ENCODE measurements around the gene CFAP206. TPM values are rescaled to one million over a fixed set of nuclear protein-coding genes. Genes with fewer than 3 reads are reported as not detected.

Gene CFAP206
- total and polyA plus RNA-seq, 2 donors from 2014 or later, result 2.5 to 2.6 TPM

DNA sequence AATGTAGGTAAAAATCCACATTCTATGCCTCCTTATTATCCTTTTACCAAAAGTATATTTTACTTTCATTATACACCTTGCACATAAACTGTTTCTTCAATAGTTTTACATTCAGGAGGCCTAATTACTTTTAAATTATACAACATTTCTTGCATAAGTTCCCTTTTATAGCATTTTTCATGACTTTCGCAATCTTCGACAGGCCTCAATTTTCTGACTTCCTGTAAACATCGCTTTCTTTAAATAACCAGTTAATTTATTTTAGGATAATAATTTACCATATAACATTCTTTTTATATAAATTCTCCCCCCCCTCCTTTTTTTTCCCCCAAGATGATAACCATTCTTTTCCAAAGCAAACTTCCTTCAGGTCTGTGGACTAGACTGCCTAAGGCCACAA is 74.2 kb downstream of the CFAP206 start:
- H3K4me3 ChIP-seq (ENCODE audit: low read length in 3 of 3), result no peak overlapping the region
- intact Hi-C loops (cut with DNase I), result no loop called here

DNA sequence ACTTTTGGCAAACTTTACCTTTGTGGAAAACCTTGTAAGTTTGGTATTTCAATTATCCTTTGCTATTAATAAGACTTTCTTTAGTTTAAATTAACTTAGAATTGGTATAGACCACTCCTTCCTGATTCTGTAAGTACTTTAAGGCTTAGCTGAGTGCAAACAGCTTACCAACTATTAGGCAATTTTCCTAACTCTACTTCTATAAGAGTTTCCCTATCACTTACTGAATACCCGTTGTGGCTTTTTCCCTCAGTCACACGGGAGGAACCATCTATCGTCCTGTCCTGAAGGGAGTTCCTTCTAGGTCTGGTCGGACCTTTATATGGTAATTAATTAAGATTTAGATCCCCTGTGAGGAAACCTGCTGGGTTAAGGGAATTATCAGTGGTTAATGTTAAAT is 74.6 kb downstream of the CFAP206 start:
- no peak overlapping the region for H3K9ac ChIP-seq (ENCODE audit: low read length in 3 of 3)
- DNase-seq (no peak), FAIRE-seq (no peak)
- H3K36me3 ChIP-seq (ENCODE audit: control insufficient read depth in 2 of 3, insufficient read depth in 3 of 3, low read length in 3 of 3), result peaks cover 0 to 6% (median 0%) of the 10 kb centered on the region in 3 donors
- no peaks in the 10 kb centered on the region for H3K9me3 ChIP-seq (ENCODE audit: control insufficient read depth in 2 of 3, insufficient read depth in 1 of 3, low read length in 3 of 3)
- intact Hi-C loops (cut with DNase I), result no loop called here
- no peak overlapping the region for H3K4me3 ChIP-seq (ENCODE audit: low read length in 3 of 3)
- H3K27ac ChIP-seq (ENCODE audit: low read depth in 2 of 2, low read length in 2 of 2), result no peak overlapping the region
- H3K27me3 ChIP-seq (ENCODE audit: control insufficient read depth, insufficient read depth, low read length), result no peaks in the 10 kb centered on the region
- TF ChIP-seq, protein P1, sequence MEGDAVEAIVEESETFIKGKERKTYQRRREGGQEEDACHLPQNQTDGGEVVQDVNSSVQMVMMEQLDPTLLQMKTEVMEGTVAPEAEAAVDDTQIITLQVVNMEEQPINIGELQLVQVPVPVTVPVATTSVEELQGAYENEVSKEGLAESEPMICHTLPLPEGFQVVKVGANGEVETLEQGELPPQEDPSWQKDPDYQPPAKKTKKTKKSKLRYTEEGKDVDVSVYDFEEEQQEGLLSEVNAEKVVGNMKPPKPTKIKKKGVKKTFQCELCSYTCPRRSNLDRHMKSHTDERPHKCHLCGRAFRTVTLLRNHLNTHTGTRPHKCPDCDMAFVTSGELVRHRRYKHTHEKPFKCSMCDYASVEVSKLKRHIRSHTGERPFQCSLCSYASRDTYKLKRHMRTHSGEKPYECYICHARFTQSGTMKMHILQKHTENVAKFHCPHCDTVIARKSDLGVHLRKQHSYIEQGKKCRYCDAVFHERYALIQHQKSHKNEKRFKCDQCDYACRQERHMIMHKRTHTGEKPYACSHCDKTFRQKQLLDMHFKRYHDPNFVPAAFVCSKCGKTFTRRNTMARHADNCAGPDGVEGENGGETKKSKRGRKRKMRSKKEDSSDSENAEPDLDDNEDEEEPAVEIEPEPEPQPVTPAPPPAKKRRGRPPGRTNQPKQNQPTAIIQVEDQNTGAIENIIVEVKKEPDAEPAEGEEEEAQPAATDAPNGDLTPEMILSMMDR (IDR thresholded peaks at IDR 0.05; ENCODE audit: borderline replicate concordance, extremely low read depth, insufficient read depth), result no peak
- no peaks in the 10 kb centered on the region for H3K4me1 ChIP-seq (ENCODE audit: control insufficient read depth in 2 of 3, insufficient read depth in 2 of 3, low read depth in 1 of 3, low read length in 3 of 3)

More for the DNA sequence above, 74.2 kb downstream of the CFAP206 start:
- peaks cover 0 to 6% (median 0%) of the 10 kb centered on the region in 3 donors for H3K36me3 ChIP-seq (ENCODE audit: control insufficient read depth in 2 of 3, insufficient read depth in 3 of 3, low read length in 3 of 3)
- TF ChIP-seq, protein P1 (IDR thresholded peaks at IDR 0.05; ENCODE audit: borderline replicate concordance, extremely low read depth, insufficient read depth), result no peak
- DNase-seq, result no peak
- H3K4me1 ChIP-seq (ENCODE audit: control insufficient read depth in 2 of 3, insufficient read depth in 2 of 3, low read depth in 1 of 3, low read length in 3 of 3), result no peaks in the 10 kb centered on the region
- no peak overlapping the region for H3K9ac ChIP-seq (ENCODE audit: low read length in 3 of 3)
- H3K27me3 ChIP-seq (ENCODE audit: control insufficient read depth, insufficient read depth, low read length), result no peaks in the 10 kb centered on the region
- H3K9me3 ChIP-seq (ENCODE audit: control insufficient read depth in 2 of 3, insufficient read depth in 1 of 3, low read length in 3 of 3), result no peaks in the 10 kb centered on the region
- no peak for FAIRE-seq
- no peak overlapping the region for H3K27ac ChIP-seq (ENCODE audit: low read depth in 2 of 2, low read length in 2 of 2)

DNA sequence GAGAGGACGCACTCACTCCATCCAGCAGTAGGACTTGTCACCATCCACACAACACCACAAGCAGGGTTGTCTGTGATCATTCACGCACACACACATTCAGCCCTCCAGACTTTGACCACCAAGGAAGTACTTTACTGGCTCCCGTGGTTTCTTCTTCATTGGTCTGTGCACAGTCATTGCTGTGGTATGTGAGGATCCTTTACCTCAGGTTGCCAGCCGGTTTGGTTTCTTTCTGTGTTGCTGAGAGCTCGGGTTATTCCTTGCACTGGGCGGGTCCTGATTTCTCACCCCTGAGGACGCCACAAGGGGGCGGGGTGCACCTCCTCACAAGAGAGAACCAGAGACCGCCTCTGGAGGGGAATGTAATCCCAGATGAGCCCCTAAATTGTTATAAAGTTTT is 76.2 kb downstream of the CFAP206 start:
- Histone ChIP-seq H3K4me1 (ENCODE audit: control insufficient read depth in 2 of 3, insufficient read depth in 2 of 3, low read depth in 1 of 3, low read length in 3 of 3) (no peaks in the 10 kb centered on the region), H3K4me3 (ENCODE audit: low read length in 3 of 3) (no peak overlapping the region), H3K36me3 (ENCODE audit: control insufficient read depth in 2 of 3, insufficient read depth in 3 of 3, low read length in 3 of 3) (peaks cover 0 to 6% (median 0%) of the 10 kb centered on the region in 3 donors), H3K9me3 (ENCODE audit: control insufficient read depth in 2 of 3, insufficient read depth in 1 of 3, low read length in 3 of 3) (no peaks in the 10 kb centered on the region), H3K27ac (ENCODE audit: low read depth in 2 of 2, low read length in 2 of 2) (no peak overlapping the region), H3K27me3 (ENCODE audit: control insufficient read depth, insufficient read depth, low read length) (no peaks in the 10 kb centered on the region), H3K9ac (ENCODE audit: low read length in 3 of 3) (no peak overlapping the region)
- DNase-seq (peak in 2 of 5 donors; percentile 35 to 51), FAIRE-seq (no peak)
- TF ChIP-seq, protein P1 (IDR thresholded peaks at IDR 0.05; ENCODE audit: borderline replicate concordance, extremely low read depth, insufficient read depth), result no peak
- intact Hi-C loops (cut with DNase I), result no loop called here

DNA sequence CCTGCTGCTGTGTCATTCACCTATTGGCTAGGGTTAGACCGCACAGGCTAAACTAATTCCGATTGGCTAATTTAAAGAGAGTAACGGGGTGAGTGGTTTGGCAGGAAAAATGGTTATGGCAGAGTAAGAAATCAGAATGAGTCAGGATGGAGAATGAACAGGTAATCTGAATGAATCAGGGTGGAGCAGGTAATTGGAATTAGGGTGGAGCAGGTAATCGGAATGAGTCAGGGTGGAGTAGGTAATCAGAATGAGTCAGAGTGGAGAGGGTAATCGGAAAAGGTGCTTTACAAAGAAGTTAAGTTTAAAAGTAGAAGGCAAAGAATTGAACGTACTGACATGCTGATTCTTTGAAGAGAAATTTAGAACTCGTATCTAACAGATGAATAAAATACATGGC is 76.7 kb downstream of the CFAP206 start:
- no peaks in the 10 kb centered on the region for H3K9me3 ChIP-seq (ENCODE audit: control insufficient read depth in 2 of 3, insufficient read depth in 1 of 3, low read length in 3 of 3)
- H3K27me3 ChIP-seq (ENCODE audit: control insufficient read depth, insufficient read depth, low read length), result no peaks in the 10 kb centered on the region
- DNase-seq, result no peak
- no peaks in the 10 kb centered on the region for H3K4me1 ChIP-seq (ENCODE audit: control insufficient read depth in 2 of 3, insufficient read depth in 2 of 3, low read depth in 1 of 3, low read length in 3 of 3)
- no peak overlapping the region for H3K9ac ChIP-seq (ENCODE audit: low read length in 3 of 3)
- intact Hi-C loops (cut with DNase I), result no loop called here
- no peak for FAIRE-seq
- no peak overlapping the region for H3K27ac ChIP-seq (ENCODE audit: low read depth in 2 of 2, low read length in 2 of 2)
- H3K36me3 ChIP-seq (ENCODE audit: control insufficient read depth in 2 of 3, insufficient read depth in 3 of 3, low read length in 3 of 3), result peaks cover 0 to 6% (median 0%) of the 10 kb centered on the region in 3 donors
- no peak overlapping the region for H3K4me3 ChIP-seq (ENCODE audit: low read length in 3 of 3)
- TF ChIP-seq, protein P1 (IDR thresholded peaks at IDR 0.05; ENCODE audit: borderline replicate concordance, extremely low read depth, insufficient read depth), result no peak
